Fibroblast of skin of left quadriceps (primary cell): ENCODE measurements around the gene UPK3A.

Experiments used
- DNase-seq, 2 experiments: peaks; one replicate each; pipeline ENCODE4 v3.0.0-alpha.2; 2013; ENCODE audit warnings: low read depth in 2 of 2

Gene UPK3A

GRCh38 chr22:45329530-45329936 is 44.8 kb downstream of the UPK3A start:
- no peak for DNase-seq

- no peak for DNase-seq
Measured at GRCh38 chr22:45330548-45330947, 45.8 kb downstream of the UPK3A start.

- DNase-seq = no peak
Measured at GRCh38 chr22:45331486-45331885, 46.7 kb downstream of the UPK3A start.

GRCh38 chr22:45332001-45332400 is 47.3 kb downstream of the UPK3A start:
- no peak for DNase-seq

DNA sequence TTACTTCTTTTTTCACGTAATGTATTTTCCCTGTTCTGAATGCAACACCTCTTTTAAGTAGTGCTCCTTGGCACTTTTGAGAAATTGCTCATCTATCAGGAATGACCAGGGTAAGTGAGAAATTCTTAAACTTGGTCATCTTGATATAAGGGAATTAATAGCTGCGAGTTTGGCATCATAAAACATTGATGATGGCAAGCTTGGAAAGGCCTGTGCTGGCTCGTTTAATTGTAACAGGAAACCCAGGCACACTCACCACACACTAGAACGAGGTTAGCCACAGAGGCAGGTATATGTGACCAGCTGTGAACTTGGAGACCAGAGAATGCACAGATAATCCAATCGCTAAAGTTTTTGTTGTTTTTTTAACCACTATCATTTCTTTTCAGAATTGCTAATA is 49.3 kb downstream of the UPK3A start:
- DNase-seq = no peak

DNA sequence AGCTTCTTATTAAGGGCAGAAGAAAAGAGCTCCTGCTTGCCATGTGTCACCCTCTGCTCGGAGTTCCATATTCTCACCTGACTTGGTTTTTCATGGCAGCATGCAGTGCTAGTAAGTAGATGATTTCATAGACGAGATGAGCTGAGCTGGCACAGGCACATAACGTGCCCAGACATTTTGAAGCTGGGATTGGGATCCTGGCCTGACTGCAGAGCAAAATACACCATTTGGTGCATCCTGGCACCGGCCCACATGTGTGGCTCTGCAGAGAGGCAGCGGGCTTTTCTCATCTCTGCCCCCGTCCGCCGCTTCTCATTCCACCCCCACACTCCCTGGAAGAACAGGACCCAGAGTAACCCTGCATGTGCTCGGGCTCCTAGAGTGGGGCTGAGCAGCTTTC is 49.8 kb downstream of the UPK3A start:
- no peak for DNase-seq

DNA sequence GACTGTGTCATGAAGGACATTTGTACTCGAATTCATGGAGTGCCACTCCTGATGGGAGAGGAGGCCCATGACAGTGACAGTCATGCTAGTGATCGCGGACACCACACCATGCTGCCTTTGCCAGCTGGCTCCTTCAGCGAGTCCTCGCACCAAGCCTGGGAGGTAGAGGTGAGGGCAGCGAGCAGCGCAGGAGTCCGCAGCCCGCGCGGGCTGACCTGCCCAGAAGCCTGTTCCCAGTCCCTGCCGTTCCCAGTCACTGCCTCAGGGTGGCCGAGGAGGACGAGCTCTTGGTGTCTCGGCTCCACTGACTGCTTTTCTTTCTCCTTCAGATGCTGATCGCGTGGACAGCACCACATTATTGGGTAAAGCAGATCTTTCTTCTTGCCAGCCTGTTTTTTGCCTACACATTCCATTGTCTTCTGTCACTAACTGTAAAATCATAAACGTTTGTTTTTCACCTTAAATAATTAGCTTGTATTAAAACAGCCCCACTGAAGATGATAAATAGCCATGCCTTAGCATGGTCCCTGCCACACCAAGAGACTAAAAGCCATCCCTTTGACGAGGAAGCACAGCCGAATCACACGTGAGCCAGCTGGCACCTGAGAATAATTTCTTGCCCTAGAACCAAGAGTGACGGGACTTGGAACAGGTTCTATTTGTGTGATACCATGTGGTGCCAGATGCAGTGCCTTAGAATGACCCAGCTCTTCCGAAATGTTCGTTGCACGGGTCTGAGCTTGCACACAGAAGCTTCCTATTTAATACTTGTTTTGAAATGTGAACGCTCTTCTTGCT is 50.5 kb downstream of the UPK3A start:
- no peak for DNase-seq

- DNase-seq = no peak
Measured at GRCh38 chr22:45335854-45336522, 51.2 kb downstream of the UPK3A start.

- DNase-seq = no peak
Measured at GRCh38 chr22:45336971-45337431, 52.3 kb downstream of the UPK3A start.

- no peak for DNase-seq
Measured at GRCh38 chr22:45337536-45337935, 52.8 kb downstream of the UPK3A start.

GRCh38 chr22:45338795-45339194 is 54.0 kb downstream of the UPK3A start:
- DNase-seq = no peak

DNA sequence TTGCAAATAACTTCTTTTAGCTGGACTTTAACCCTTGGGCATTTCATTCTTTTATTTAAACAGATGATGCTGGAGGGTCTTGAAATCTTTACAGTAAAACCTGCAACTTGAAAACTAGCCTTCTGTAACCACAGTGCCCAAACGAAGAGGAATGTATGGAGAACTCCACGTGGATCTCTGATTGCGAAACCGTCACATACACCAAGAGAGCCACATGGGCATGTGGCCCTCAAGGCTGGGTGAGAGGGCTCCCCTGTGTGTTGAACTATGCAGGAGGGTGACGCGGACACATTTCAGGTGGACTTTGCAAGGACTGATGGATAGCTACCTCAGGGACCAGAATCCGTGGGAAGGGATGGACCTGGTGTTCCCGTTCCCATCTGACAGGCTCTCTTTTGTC is 55.6 kb downstream of the UPK3A start:
- no peak for DNase-seq

GRCh38 chr22:45341498-45341897 is 56.7 kb downstream of the UPK3A start:
- no peak for DNase-seq

- DNase-seq = no peak
Measured at GRCh38 chr22:45343143-45343542, 58.4 kb downstream of the UPK3A start.

DNA sequence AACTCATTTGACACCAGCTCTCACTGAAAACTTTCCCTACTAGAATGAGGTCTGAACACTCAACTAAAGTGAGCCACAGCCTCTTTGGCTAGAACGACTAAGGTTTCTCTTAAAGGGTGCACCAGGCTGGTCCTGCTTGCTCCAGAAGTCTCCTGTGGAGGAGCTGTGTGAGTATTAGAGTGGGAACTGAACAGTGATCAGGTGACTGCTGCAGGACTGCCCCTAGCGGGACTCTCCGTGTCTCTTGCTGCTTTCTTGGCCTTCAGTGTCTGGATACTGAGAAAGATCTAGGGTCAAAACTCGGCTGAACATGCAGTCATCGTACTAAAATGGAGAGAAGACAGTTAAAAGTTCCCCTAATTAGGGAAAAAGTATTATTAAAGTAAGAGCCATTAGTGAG is 59.6 kb downstream of the UPK3A start:
- DNase-seq = no peak
